HUES64 (cell line): Measurements from ENCODE around the gene CRIP1. TPM values are rescaled to one million over a fixed set of nuclear protein-coding genes. Genes with fewer than 3 reads are reported as not detected.

Experiments
- H3K27ac ChIP-seq: 2 replicates; pipeline ENCODE4 v1.7.0; 2013; ENCODE audit warnings: low read depth, low read length, inconsistent platforms
- H3K27me3 ChIP-seq: 2 replicates; pipeline ENCODE4 v1.6.1; 2013; ENCODE audit warnings: mild to moderate bottlenecking, low read length; ENCODE audit not compliant: insufficient read depth
- H3K36me3 ChIP-seq: 2 replicates; pipeline ENCODE4 v1.6.1; 2013; ENCODE audit warnings: mild to moderate bottlenecking, low read length; ENCODE audit not compliant: insufficient read depth
- H3K4me1 ChIP-seq: 2 replicates; pipeline ENCODE4 v1.6.1; 2013; ENCODE audit warnings: mild to moderate bottlenecking, low read length, moderate library complexity; ENCODE audit not compliant: insufficient read depth
- H3K4me3 ChIP-seq: 2 replicates; pipeline ENCODE4 v1.5.1; 2013; ENCODE audit warnings: mild to moderate bottlenecking, low read length, moderate library complexity
- H3K9ac ChIP-seq: 2 replicates; pipeline ENCODE4 v1.6.1; 2013; ENCODE audit warnings: mild to moderate bottlenecking, low read depth, low read length
- H3K9me3 ChIP-seq: 2 replicates; pipeline ENCODE4 v1.6.1; 2013; ENCODE audit warnings: low read depth, low read length; ENCODE audit not compliant: insufficient read depth
- WGBS: fragments of 150-250, 120-280 bp; methylation state at CpG from one replicate; pipeline ENCODE4 v1.1.7; 2013; ENCODE audit warnings: missing lambda C conversion rate; 5-methylcytosine and 5-hydroxymethylcytosine counted together
- polyA plus RNA-seq, 2 experiments: library from polyadenylated mRNA; stranded (reverse); fragments of 50-300 nt; gene quantifications; one replicate each; pipeline ENCODE4 v1.2.3, GENCODE V29; 2013

CRIP1 gene
- 2.6 TPM for polyA plus RNA-seq (2013, experiment 1 of 2)
- polyA plus RNA-seq (2013, experiment 2 of 2) = 4.9 TPM

- Histone ChIP-seq H3K4me3 (peak within 1 kb of the TSS; percentile 47), H3K4me1 (peaks cover 10% of the 10 kb centered on the region), H3K36me3 (no peaks in the 10 kb centered on the region), H3K9me3 (no peaks in the 10 kb centered on the region), H3K27me3 (peaks cover 79% of the 10 kb centered on the region), H3K27ac (no peak within 1 kb of the TSS), H3K9ac (peak within 1 kb of the TSS; percentile 20; the same call in 1 of the 2 replicates)
- 5% methylated on average over 56 of the region's 56 CpGs for WGBS
These were observed at the start of gene CRIP1 for GRCh38 chr14:105486163-105486973. Gene CRIP1, plus strand, starts transcription at chr14:105486886. Its CDS starts 374 bp downstream, at chr14:105487260.

GRCh38 chr14:105436891-105437722, 49.6 kb upstream of the CRIP1 start:
- Histone ChIP-seq H3K36me3 (peaks cover 26% of the 10 kb centered on the region; the same call in 1 of the 2 replicates), H3K27ac (no peak overlapping the region), H3K4me3 (no peak overlapping the region), H3K27me3 (no peaks in the 10 kb centered on the region), H3K4me1 (no peaks in the 10 kb centered on the region), H3K9ac (no peak overlapping the region), H3K9me3 (no peaks in the 10 kb centered on the region)
- 92% methylated on average over 31 of the region's 31 CpGs for WGBS

GRCh38 chr14:105437723-105438500, 48.8 kb upstream of the CRIP1 start:
- Histone ChIP-seq H3K27ac (no peak overlapping the region), H3K27me3 (no peaks in the 10 kb centered on the region), H3K4me1 (no peaks in the 10 kb centered on the region), H3K36me3 (peaks cover 32% of the 10 kb centered on the region), H3K9ac (no peak overlapping the region), H3K9me3 (no peaks in the 10 kb centered on the region), H3K4me3 (no peak overlapping the region)
- 93% methylated on average over 18 of the region's 18 CpGs for WGBS

DNA sequence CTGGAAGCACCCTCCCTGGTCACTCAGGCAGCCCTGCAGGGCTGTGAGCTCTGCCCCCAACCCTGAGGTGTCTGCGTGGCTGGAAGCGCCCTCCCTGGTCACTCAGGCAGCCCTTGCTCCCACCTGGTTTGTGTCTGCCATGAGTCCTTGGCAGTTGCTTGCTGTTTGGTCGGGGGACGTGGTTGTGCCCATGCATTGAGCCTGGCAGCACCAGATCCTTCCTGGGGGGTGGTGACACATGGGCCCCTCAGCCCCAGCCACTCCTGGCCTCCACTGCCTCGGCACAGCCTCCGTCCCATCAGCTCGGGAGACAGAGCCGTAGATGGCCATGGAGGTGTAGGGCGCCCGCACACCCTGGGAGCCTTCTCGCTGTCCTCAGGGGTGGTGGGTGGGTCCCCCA, 47.5 kb upstream of the CRIP1 start:
- Histone ChIP-seq H3K27me3 (no peaks in the 10 kb centered on the region), H3K4me3 (no peak overlapping the region), H3K4me1 (no peaks in the 10 kb centered on the region), H3K9me3 (no peaks in the 10 kb centered on the region), H3K9ac (no peak overlapping the region), H3K36me3 (peaks cover 38% of the 10 kb centered on the region), H3K27ac (no peak overlapping the region)
- 97% methylated on average over 11 of the region's 11 CpGs for WGBS

- no peaks in the 10 kb centered on the region for H3K27me3 ChIP-seq
- no peaks in the 10 kb centered on the region for H3K4me1 ChIP-seq
- peaks cover 38% of the 10 kb centered on the region for H3K36me3 ChIP-seq
- no peaks in the 10 kb centered on the region for H3K9me3 ChIP-seq
- H3K27ac ChIP-seq = no peak overlapping the region
- WGBS = 94% methylated on average over 33 of the region's 33 CpGs
- H3K4me3 ChIP-seq = no peak overlapping the region
- no peak overlapping the region for H3K9ac ChIP-seq
These were observed 46.8 kb upstream of the CRIP1 start for GRCh38 chr14:105439710-105440553.

- Histone ChIP-seq H3K27me3 (no peaks in the 10 kb centered on the region), H3K9me3 (no peaks in the 10 kb centered on the region), H3K9ac (no peak overlapping the region), H3K36me3 (peaks cover 38% of the 10 kb centered on the region), H3K4me1 (no peaks in the 10 kb centered on the region), H3K27ac (no peak overlapping the region), H3K4me3 (no peak overlapping the region)
- WGBS = 95% methylated on average over 15 of the region's 15 CpGs
These were observed 46.2 kb upstream of the CRIP1 start for GRCh38 chr14:105440554-105440900.

GRCh38 chr14:105440992-105441391, 45.7 kb upstream of the CRIP1 start:
- H3K27ac ChIP-seq = no peak overlapping the region
- peaks cover 39% of the 10 kb centered on the region for H3K36me3 ChIP-seq
- H3K27me3 ChIP-seq = no peaks in the 10 kb centered on the region
- no peaks in the 10 kb centered on the region for H3K9me3 ChIP-seq
- no peak overlapping the region for H3K4me3 ChIP-seq
- 96% methylated on average over 9 of the region's 9 CpGs for WGBS
- H3K9ac ChIP-seq = no peak overlapping the region
- H3K4me1 ChIP-seq = no peaks in the 10 kb centered on the region

DNA sequence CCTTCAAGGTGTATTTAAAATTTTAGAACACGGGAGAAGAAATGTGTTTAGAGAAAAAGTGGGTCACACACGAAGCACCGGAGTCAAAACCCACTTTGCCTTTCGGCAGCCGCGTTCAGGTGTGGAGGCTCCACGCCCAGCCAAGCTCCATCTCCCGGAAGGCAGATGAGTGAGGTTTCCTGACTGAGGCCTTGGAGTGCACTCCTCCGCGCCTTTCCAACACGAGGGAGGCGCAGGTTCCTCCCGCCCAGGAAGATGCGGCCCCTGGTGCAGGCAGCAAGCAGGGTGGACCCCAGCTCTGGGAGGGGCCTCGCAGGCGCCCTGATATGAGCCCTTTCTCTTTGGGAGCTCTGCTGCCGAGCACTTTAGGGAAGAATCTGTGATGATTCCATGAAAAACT, 44.6 kb upstream of the CRIP1 start:
- H3K27me3 ChIP-seq = no peaks in the 10 kb centered on the region
- peaks cover 46% of the 10 kb centered on the region for H3K36me3 ChIP-seq
- no peak overlapping the region for H3K27ac ChIP-seq
- no peak overlapping the region for H3K9ac ChIP-seq
- H3K4me1 ChIP-seq = no peaks in the 10 kb centered on the region
- H3K4me3 ChIP-seq = no peak overlapping the region
- WGBS = 85% methylated on average over 17 of the region's 17 CpGs
- H3K9me3 ChIP-seq = no peaks in the 10 kb centered on the region

GRCh38 chr14:105442834-105443233, 43.9 kb upstream of the CRIP1 start:
- peaks cover 46% of the 10 kb centered on the region for H3K36me3 ChIP-seq
- H3K4me3 ChIP-seq = no peak overlapping the region
- no peaks in the 10 kb centered on the region for H3K4me1 ChIP-seq
- H3K9ac ChIP-seq = no peak overlapping the region
- no peak overlapping the region for H3K27ac ChIP-seq
- H3K9me3 ChIP-seq = no peaks in the 10 kb centered on the region
- no peaks in the 10 kb centered on the region for H3K27me3 ChIP-seq
- WGBS = 88% methylated on average over 12 of the region's 12 CpGs

DNA sequence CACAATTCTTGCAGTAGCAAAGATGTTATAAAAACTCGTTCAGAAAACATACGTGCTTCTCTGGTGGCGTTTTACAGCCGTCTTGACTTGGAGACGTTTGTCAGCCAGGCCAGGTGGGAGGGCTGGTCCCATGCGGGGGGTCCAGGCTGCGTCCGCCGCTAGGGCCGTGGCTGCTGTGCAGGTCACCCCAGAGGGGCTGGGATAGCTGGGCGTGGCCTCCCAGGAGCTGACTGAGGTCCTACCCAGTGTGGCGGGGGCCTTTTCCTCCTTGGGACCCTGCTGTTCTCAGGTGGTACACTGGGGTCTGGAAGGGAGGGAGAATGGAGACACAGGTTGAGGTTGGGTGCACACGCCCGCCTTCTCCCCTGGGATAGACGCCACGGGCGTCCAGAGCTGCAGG, 41.8 kb upstream of the CRIP1 start:
- Histone ChIP-seq H3K4me3 (no peak overlapping the region), H3K9me3 (no peaks in the 10 kb centered on the region), H3K9ac (no peak overlapping the region), H3K27me3 (no peaks in the 10 kb centered on the region), H3K36me3 (peaks cover 43% of the 10 kb centered on the region), H3K4me1 (no peaks in the 10 kb centered on the region), H3K27ac (no peak overlapping the region)
- 93% methylated on average over 17 of the region's 17 CpGs for WGBS
